ENCODE data around the gene TIE1. TPM values are rescaled to one million over a fixed set of nuclear protein-coding genes. Genes with fewer than 3 reads are reported as not detected.

TIE1 gene
- total and polyA plus RNA-seq, 2 of the 13 experiments (the other 11 are each of a cell fraction or from before 2014, with no cell fraction given): 0.58 to 0.84 TPM

GRCh38 chr1:43253876-43254275 lies 46.9 kb upstream of the TIE1 start:
- ATAC-seq (no peak), FAIRE-seq (no peak), DNase-seq (ENCODE audit: low spot score) (no peak)
- WGBS (ENCODE audit: low lambda C conversion rate): 36% methylated on average over 6 of the region's 8 CpGs
- H3K9me3 ChIP-seq (ENCODE audit: low read length): 0 out of 2 replicates have a peak, but pooled peaks cover 12% of the 10 kb centered on the region
- H3K79me2 ChIP-seq (ENCODE audit: insufficient read depth, low read length): no peaks in the 10 kb centered on the region
- peaks cover 3 to 15% of the 10 kb centered on the region in 2 experiments; a peak in 4 of 5 replicates for H3K27me3 ChIP-seq (ENCODE audit: control insufficient read depth in 1 of 2, insufficient read depth in 2 of 2, low read length in 2 of 2)
- H3K4me1 ChIP-seq (ENCODE audit: insufficient read depth, low read length): peaks cover 8% of the 10 kb centered on the region; the same call in 1 of the 2 replicates
- CTCF ChIA-PET (ENCODE audit: low intra/inter-chr PET ratio, low total read pairs): no interaction called here
- H3K9ac ChIP-seq (ENCODE audit: insufficient read depth, low read depth, low read length): no peak overlapping the region
- no peak overlapping the region for H3K4me2 ChIP-seq (ENCODE audit: low read depth, low read length)
- in situ Hi-C loops (cut with HindIII; ENCODE audit: extremely low pct_ligation_motif_present, low pct_unique_long_range_greater_than_20kb): no loop called here
- H3K36me3 ChIP-seq (replicated peaks in 1 of 2; ENCODE audit: control insufficient read depth in 1 of 2, insufficient read depth in 2 of 2, low read length in 2 of 2): no peaks in the 10 kb centered on the region
- TF ChIP-seq ONECUT2 (CRISPR knock-in tag; IDR thresholded peaks at IDR 0.05) (no peak), HNRNPUL1 (IDR thresholded peaks at IDR 0.05; ENCODE audit: low read depth, low read length) (no peak), ZNF619 (CRISPR knock-in tag; IDR thresholded peaks at IDR 0.05) (no peak), ETS1 (CRISPR knock-in tag; IDR thresholded peaks at IDR 0.05) (no peak), RXRA (CRISPR knock-in tag; IDR thresholded peaks at IDR 0.05) (no peak), HHEX (CRISPR knock-in tag; IDR thresholded peaks at IDR 0.05) (no peak), FOSL1 (CRISPR knock-in tag; IDR thresholded peaks at IDR 0.05; ENCODE audit: borderline replicate concordance) (no peak), STAG1 (CRISPR knock-in tag; IDR thresholded peaks at IDR 0.05) (no peak), KIAA2018 (CRISPR knock-in tag; IDR thresholded peaks at IDR 0.05; ENCODE audit: borderline replicate concordance) (no peak), ZSCAN25 (CRISPR knock-in tag; IDR thresholded peaks at IDR 0.05) (no peak)
- H3K4me3 ChIP-seq (replicated peaks in 1 of 3; ENCODE audit: insufficient read depth in 1 of 3, low read depth in 2 of 3, low read length in 3 of 3): no peak overlapping the region
- H4K20me1 ChIP-seq (ENCODE audit: insufficient read depth, low read length): no peaks in the 10 kb centered on the region
- no peak overlapping the region for H2AFZ ChIP-seq (ENCODE audit: low read length)
- POLR2A ChIA-PET: no interaction called here
- no TSS peak for BruUV-seq (replicated peaks)
- no peak overlapping the region for H3K27ac ChIP-seq (ENCODE audit: extremely low read length, insufficient read depth, low read length)
- intact Hi-C loops (cut with micrococcal nuclease; ENCODE audit: unreplicated experiment): no loop called here

Data from HepG2 (cell line).